ENCODE results near the gene CILP2. TPM values are rescaled to one million over a fixed set of nuclear protein-coding genes. Genes with fewer than 3 reads are reported as not detected.

CILP2 gene
- total and polyA plus RNA-seq, 2 experiments from 2014 or later = 0.11 to 0.48 TPM

DNA sequence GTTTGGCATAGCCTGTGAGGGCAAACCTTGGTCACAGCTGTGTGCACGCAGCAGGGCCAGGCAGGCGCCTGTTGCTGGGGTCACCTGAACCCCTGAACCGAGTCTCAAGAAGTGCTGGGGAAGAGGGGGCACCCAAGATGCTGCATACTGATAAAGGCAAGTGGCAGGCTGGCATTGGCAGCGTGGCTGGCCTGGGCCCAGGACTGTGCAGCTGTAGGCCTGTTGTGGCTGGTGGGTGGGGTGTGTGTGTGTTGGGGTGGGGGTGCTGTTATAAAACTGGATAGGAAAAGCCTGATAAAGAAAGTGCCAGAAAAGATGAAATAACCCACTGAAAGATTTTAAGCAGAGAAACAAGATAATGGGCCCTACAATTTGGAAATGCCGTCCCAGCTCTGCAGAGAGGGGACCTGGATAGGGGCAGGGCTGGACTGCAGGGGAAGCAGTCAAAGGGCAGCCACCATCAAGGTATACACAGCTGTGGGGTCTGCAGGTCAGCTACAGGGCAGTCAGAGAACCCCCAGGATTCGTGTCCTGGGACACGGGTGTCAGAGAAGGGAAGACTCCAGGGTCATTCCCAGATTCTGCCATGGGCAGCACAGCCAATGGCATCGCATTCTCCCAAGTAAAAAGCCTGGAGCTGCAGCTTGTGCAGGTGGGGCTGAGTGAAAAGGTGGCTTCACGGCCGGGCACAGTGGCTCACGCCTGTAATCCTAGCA lies 33.2 kb downstream of the CILP2 start:
- 91% methylated on average over 11 of the region's 11 CpGs for WGBS, 2 experiments (ENCODE audit: low coverage in 1 of 2, low lambda C conversion rate in 2 of 2, missing lambda C conversion rate in 2 of 2)

DNA sequence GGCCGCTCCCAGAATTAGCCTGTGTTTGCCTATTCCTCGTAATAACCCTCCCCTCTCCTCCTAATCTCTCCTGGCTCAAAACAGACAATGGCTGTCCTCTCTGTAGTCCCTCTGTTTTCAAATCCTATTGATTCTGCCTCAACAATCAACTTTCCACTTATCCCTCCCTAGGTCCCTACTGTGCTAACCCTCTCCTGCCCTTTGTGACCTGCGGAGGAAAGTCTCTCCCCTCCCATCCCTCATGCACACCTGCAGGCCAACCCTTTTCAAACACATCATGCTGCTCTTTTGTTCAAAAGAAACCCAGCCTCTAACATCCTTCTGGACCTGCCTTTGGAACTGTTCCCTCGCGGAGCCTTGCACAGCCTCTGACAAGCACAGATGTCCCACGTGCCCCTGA lies 37.3 kb downstream of the CILP2 start:
- Histone ChIP-seq H3K36me3 (ENCODE audit: low read depth) (no peaks in the 10 kb centered on the region), H3F3A (ENCODE audit: insufficient read depth) (no peaks in the 10 kb centered on the region), H2AFZ (no peak overlapping the region), H3K4me2 (ENCODE audit: unreplicated experiment) (no peak overlapping the region), H3K9ac (no peak overlapping the region), H3K27ac (no peak overlapping the region), H3K4me3 (no peak overlapping the region), H3K4me1 (ENCODE audit: insufficient read depth) (no peaks in the 10 kb centered on the region), H4K20me1 (ENCODE audit: insufficient read depth) (no peaks in the 10 kb centered on the region), H3K9me3 (ENCODE audit: low read depth) (no peaks in the 10 kb centered on the region), H3K79me2 (ENCODE audit: insufficient read depth) (no peaks in the 10 kb centered on the region), H3K27me3 (replicated peaks; ENCODE audit: insufficient read depth) (no peaks in the 10 kb centered on the region), H3K9me2 (ENCODE audit: insufficient read depth) (no peaks in the 10 kb centered on the region)
- no peak for DNase-seq
- WGBS, 2 experiments (ENCODE audit: low coverage in 1 of 2, low lambda C conversion rate in 2 of 2, missing lambda C conversion rate in 2 of 2) = 88 to 92% methylated on average over 6 of the region's 6 CpGs
- in situ Hi-C loops (cut with MboI) = no loop called here
- no peak for TF ChIP-seq EZH2 (IDR thresholded peaks at IDR 0.05; ENCODE audit: insufficient read depth, poor library complexity, severe bottlenecking)
- no peak for TF ChIP-seq EZH2phosphoT487 (IDR thresholded peaks at IDR 0.05; ENCODE audit: insufficient read depth, low read depth)

More for the DNA sequence above, 33.2 kb downstream of the CILP2 start:
- Histone ChIP-seq H3K9me3 (ENCODE audit: low read depth) (no peaks in the 10 kb centered on the region), H3F3A (ENCODE audit: insufficient read depth) (no peaks in the 10 kb centered on the region), H3K4me3 (no peak overlapping the region), H2AFZ (no peak overlapping the region), H4K20me1 (ENCODE audit: insufficient read depth) (no peaks in the 10 kb centered on the region), H3K4me1 (ENCODE audit: insufficient read depth) (no peaks in the 10 kb centered on the region), H3K27ac (no peak overlapping the region), H3K9ac (no peak overlapping the region), H3K4me2 (ENCODE audit: unreplicated experiment) (no peak overlapping the region), H3K9me2 (ENCODE audit: insufficient read depth) (no peaks in the 10 kb centered on the region), H3K79me2 (ENCODE audit: insufficient read depth) (no peaks in the 10 kb centered on the region), H3K36me3 (ENCODE audit: low read depth) (no peaks in the 10 kb centered on the region), H3K27me3 (replicated peaks; ENCODE audit: insufficient read depth) (no peaks in the 10 kb centered on the region)
- no peak for DNase-seq
- TF ChIP-seq EZH2 (IDR thresholded peaks at IDR 0.05; ENCODE audit: insufficient read depth, poor library complexity, severe bottlenecking) (no peak), EZH2phosphoT487 (IDR thresholded peaks at IDR 0.05; ENCODE audit: insufficient read depth, low read depth) (no peak)
- in situ Hi-C loops (cut with MboI) = no loop called here

DNA sequence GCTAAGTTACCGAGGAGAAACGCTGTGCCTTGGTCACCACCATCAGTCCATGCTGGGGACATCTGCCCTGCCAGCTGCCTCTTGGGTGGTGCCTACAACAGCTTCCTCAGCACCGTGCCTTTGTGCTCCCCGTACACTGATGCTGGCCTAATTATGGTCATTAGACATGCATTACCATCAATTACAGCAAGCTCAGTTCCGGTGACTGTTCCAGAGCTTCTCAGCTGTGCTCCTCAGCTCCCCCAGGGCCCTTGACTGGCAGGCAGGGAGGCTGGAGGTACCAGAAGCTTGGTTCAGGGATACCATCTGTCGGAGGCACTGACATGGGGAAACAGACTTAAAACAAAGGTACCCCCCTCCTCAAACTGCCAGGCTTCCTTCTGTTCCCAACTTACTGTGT lies 40.2 kb downstream of the CILP2 start:
- H3K4me2 ChIP-seq (ENCODE audit: unreplicated experiment) = no peak overlapping the region
- H4K20me1 ChIP-seq (ENCODE audit: insufficient read depth) = no peaks in the 10 kb centered on the region
- TF ChIP-seq EZH2phosphoT487 (IDR thresholded peaks at IDR 0.05; ENCODE audit: insufficient read depth, low read depth) (no peak), EZH2 (IDR thresholded peaks at IDR 0.05; ENCODE audit: insufficient read depth, poor library complexity, severe bottlenecking) (no peak)
- H3K9me2 ChIP-seq (ENCODE audit: insufficient read depth) = no peaks in the 10 kb centered on the region
- no peak for DNase-seq
- no peaks in the 10 kb centered on the region for H3K79me2 ChIP-seq (ENCODE audit: insufficient read depth)
- H3K27me3 ChIP-seq (replicated peaks; ENCODE audit: insufficient read depth) = no peaks in the 10 kb centered on the region
- in situ Hi-C loops (cut with MboI) = no loop called here
- H3K27ac ChIP-seq = no peak overlapping the region
- H3K36me3 ChIP-seq (ENCODE audit: low read depth) = no peaks in the 10 kb centered on the region
- WGBS, 2 experiments (ENCODE audit: low coverage in 1 of 2, low lambda C conversion rate in 2 of 2, missing lambda C conversion rate in 2 of 2) = 93% methylated on average over 6 of the region's 6 CpGs
- no peak overlapping the region for H3K4me3 ChIP-seq
- no peaks in the 10 kb centered on the region for H3K4me1 ChIP-seq (ENCODE audit: insufficient read depth)
- no peak overlapping the region for H2AFZ ChIP-seq
- H3K9ac ChIP-seq = no peak overlapping the region
- H3K9me3 ChIP-seq (ENCODE audit: low read depth) = no peaks in the 10 kb centered on the region
- H3F3A ChIP-seq (ENCODE audit: insufficient read depth) = no peaks in the 10 kb centered on the region

DNA sequence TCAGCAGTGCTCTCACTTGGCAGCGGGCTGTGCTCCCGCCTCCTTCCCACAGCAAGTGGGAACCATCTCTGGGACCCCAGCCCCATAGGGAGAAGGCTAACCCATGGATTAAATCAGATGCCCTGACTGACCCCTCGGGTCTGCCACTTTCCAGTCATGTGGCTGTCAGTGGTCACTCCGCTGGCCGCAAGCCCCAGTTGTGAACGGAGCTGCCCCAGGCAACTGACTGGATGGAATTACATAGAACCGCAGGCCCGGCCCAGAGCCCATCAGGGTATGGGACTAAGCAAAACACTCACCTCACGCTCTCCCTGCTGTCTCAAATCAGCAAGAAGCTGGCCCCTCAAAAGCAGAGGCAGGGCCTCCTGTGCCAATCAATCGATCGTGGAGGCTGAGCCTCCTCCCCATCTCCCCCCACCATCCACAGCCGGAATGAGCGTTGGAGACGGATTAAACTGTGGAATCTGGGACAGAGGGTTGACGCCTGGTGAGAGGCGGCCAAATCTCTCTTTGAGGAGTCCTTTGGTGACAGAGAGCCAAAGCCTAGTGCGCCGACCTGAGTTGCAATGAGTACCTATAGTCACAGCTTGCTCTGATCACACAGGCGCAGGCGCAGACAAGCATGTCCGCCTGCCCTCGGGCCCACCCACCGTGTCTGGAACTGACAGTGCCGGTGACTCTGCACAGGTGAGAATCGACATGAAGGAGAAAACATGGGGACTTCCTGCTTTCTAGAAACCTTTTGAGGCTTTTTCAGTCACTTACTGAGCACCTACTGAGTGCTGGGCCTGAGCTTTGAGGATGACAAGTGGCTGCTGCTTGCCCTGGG lies 41.7 kb downstream of the CILP2 start:
- H2AFZ ChIP-seq = no peak overlapping the region
- H3K9me2 ChIP-seq (ENCODE audit: insufficient read depth) = no peaks in the 10 kb centered on the region
- in situ Hi-C loops (cut with MboI) = no loop called here
- no peaks in the 10 kb centered on the region for H3K9me3 ChIP-seq (ENCODE audit: low read depth)
- 90 to 94% methylated on average over 25 of the region's 25 CpGs for whole genome bisulfite sequencing, 2 experiments (ENCODE audit: low coverage in 1 of 2, low lambda C conversion rate in 2 of 2, missing lambda C conversion rate in 2 of 2)
- no peaks in the 10 kb centered on the region for H3F3A ChIP-seq (ENCODE audit: insufficient read depth)
- H3K9ac ChIP-seq = no peak overlapping the region
- H3K4me2 ChIP-seq (ENCODE audit: unreplicated experiment) = no peak overlapping the region
- H4K20me1 ChIP-seq (ENCODE audit: insufficient read depth) = no peaks in the 10 kb centered on the region
- no peak for TF ChIP-seq EZH2 (IDR thresholded peaks at IDR 0.05; ENCODE audit: insufficient read depth, poor library complexity, severe bottlenecking)
- TF ChIP-seq EZH2phosphoT487 (IDR thresholded peaks at IDR 0.05; ENCODE audit: insufficient read depth, low read depth) = no peak
- no peak overlapping the region for H3K27ac ChIP-seq
- H3K79me2 ChIP-seq (ENCODE audit: insufficient read depth) = no peaks in the 10 kb centered on the region
- no peak for DNase-seq
- H3K27me3 ChIP-seq (replicated peaks; ENCODE audit: insufficient read depth) = no peaks in the 10 kb centered on the region
- H3K4me3 ChIP-seq = no peak overlapping the region
- H3K36me3 ChIP-seq (ENCODE audit: low read depth) = no peaks in the 10 kb centered on the region
- no peaks in the 10 kb centered on the region for H3K4me1 ChIP-seq (ENCODE audit: insufficient read depth)

Data from GM23248 (cell line).